OCI-LY3 (cell line): ENCODE results near the gene ALG3.

Experiments used
- H2AFZ ChIP-seq: fragments of 200-600, 300-600 bp; shearing (Covaris generic); 2 replicates; pipeline ENCODE4 v1.6.0; 2014; ENCODE audit warnings: antibody characterized with exemption, low read depth, low read length
- H3K27ac ChIP-seq: fragments of 200-600, 300-600 bp; sonication (generic); 2 replicates; pipeline ENCODE4 v1.5.1; 2014; ENCODE audit warnings: mild to moderate bottlenecking, low read length, moderate library complexity, mixed read lengths
- H3K27me3 ChIP-seq: fragments of 200-600, 300-600 bp; sonication (generic); 2 replicates; pipeline ENCODE4 v1.6.1; 2014; ENCODE audit warnings: low read depth, low read length, mixed read lengths
- H3K36me3 ChIP-seq: fragments of 200-600, 300-600 bp; sonication (generic); replicated peaks from 2 replicates; pipeline ENCODE3; 2014; ENCODE audit warnings: low read depth, low read length, mixed read lengths
- H3K4me1 ChIP-seq: fragments of 300-600, 200-600 bp; sonication (generic); 2 replicates; pipeline ENCODE4 v1.6.1; 2014; ENCODE audit warnings: low read length, mixed read lengths
- H3K4me2 ChIP-seq: fragments of 200-600, 300-600 bp; sonication (generic); 2 replicates; pipeline ENCODE4 v1.6.1; 2014; ENCODE audit warnings: low read length, mixed read lengths
- H3K4me3 ChIP-seq: fragments of 300-600, 200-600 bp; sonication (generic); 2 replicates; pipeline ENCODE4 v1.5.1; 2014; ENCODE audit warnings: antibody characterized with exemption, mild to moderate bottlenecking, low read length, moderate library complexity
- H3K79me2 ChIP-seq: fragments of 300-600, 200-600 bp; shearing (Covaris generic); 2 replicates; pipeline ENCODE4 v1.6.1; 2014; ENCODE audit warnings: mild to moderate bottlenecking, low read length, mixed read lengths
- H3K9ac ChIP-seq: fragments of 300-600, 200-600 bp; shearing (Covaris generic); 2 replicates; pipeline ENCODE4 v1.6.0; 2014; ENCODE audit warnings: mild to moderate bottlenecking, low read length, moderate library complexity
- H3K9me3 ChIP-seq: fragments of 200-600, 300-600 bp; shearing (Covaris generic); 2 replicates; pipeline ENCODE4 v1.6.1; 2014; ENCODE audit warnings: low read length, mixed read lengths; ENCODE audit not compliant: insufficient read depth
- H4K20me1 ChIP-seq: fragments of 200-600, 300-600 bp; sonication (generic); 2 replicates; pipeline ENCODE4 v1.6.1; 2016; ENCODE audit warnings: low read length, mixed read lengths; ENCODE audit not compliant: insufficient read depth
- EZH2phosphoT487 ChIP-seq: fragments of 200-600 bp; shearing (Covaris generic); IDR thresholded peaks from 2 replicates; pipeline ENCODE4 v1.6.1; 2018; ENCODE audit warnings: antibody characterized with exemption, mixed run types, low read depth
- TF ChIP-seq, protein P1 (sequence below): fragments of 200-600, 300-600 bp; sonication (generic); IDR thresholded peaks from 2 replicates; pipeline ENCODE4 v1.5.1; 2014; ENCODE audit warnings: antibody characterized with exemption, low read length, low read depth

ALG3 gene

DNA sequence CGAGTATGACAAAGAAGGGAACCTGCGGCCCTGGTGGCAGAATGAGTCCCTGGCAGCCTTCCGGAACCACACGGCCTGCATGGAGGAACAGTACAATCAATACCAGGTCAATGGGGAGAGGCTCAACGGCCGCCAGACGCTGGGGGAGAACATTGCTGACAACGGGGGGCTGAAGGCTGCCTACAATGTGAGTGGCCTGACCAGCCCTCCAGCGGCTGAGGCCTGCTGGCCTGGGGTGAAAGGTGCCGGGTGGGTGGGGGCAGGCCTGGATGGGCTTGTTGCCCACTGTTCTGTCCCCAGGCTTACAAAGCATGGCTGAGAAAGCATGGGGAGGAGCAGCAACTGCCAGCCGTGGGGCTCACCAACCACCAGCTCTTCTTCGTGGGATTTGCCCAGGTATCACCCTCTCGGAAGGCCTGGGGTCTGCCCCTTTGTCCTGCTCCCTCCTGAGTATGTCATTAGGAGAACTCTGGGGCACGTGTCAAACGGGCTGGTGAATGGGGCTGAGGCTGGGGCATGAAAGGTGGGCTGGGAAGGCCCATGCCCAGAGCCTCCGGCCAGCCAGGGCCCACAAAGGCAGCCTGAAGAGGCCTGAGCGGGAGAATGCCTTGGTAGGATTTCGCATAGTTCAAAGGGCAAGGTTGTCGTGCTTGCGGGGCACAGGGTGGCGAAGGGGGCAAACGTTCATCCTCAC, 42.4 kb upstream of the ALG3 start:
- H3K27ac ChIP-seq, result no peak overlapping the region
- no peaks in the 10 kb centered on the region for H3K36me3 ChIP-seq
- H3K9ac ChIP-seq, result no peak overlapping the region
- H3K79me2 ChIP-seq, result no peaks in the 10 kb centered on the region
- no peaks in the 10 kb centered on the region for H3K4me1 ChIP-seq
- H3K27me3 ChIP-seq, result peaks cover 4% of the 10 kb centered on the region
- H3K4me3 ChIP-seq, result no peak overlapping the region
- H3K9me3 ChIP-seq, result no peaks in the 10 kb centered on the region
- no peaks in the 10 kb centered on the region for H4K20me1 ChIP-seq
- no peak for TF ChIP-seq EZH2phosphoT487
- TF ChIP-seq, protein P1, sequence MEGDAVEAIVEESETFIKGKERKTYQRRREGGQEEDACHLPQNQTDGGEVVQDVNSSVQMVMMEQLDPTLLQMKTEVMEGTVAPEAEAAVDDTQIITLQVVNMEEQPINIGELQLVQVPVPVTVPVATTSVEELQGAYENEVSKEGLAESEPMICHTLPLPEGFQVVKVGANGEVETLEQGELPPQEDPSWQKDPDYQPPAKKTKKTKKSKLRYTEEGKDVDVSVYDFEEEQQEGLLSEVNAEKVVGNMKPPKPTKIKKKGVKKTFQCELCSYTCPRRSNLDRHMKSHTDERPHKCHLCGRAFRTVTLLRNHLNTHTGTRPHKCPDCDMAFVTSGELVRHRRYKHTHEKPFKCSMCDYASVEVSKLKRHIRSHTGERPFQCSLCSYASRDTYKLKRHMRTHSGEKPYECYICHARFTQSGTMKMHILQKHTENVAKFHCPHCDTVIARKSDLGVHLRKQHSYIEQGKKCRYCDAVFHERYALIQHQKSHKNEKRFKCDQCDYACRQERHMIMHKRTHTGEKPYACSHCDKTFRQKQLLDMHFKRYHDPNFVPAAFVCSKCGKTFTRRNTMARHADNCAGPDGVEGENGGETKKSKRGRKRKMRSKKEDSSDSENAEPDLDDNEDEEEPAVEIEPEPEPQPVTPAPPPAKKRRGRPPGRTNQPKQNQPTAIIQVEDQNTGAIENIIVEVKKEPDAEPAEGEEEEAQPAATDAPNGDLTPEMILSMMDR, result no peak
- H3K4me2 ChIP-seq, result no peak overlapping the region
- no peak overlapping the region for H2AFZ ChIP-seq

GRCh38 chr3:184290331-184290730, 41.6 kb upstream of the ALG3 start:
- Histone ChIP-seq H3K27ac (no peak overlapping the region), H3K79me2 (no peaks in the 10 kb centered on the region), H2AFZ (no peak overlapping the region), H3K9me3 (no peaks in the 10 kb centered on the region), H3K27me3 (peaks cover 4% of the 10 kb centered on the region), H3K36me3 (no peaks in the 10 kb centered on the region), H3K4me3 (no peak overlapping the region), H4K20me1 (no peaks in the 10 kb centered on the region), H3K9ac (no peak overlapping the region), H3K4me2 (no peak overlapping the region), H3K4me1 (no peaks in the 10 kb centered on the region)
- TF ChIP-seq, protein P1, result no peak
- TF ChIP-seq EZH2phosphoT487, result no peak

- Histone ChIP-seq H3K79me2 (no peaks in the 10 kb centered on the region), H3K4me3 (peak overlapping the region; percentile 69), H3K27ac (no peak overlapping the region), H3K9ac (0 out of 2 replicates have a peak overlapping the region, but pooled peaks have one; percentile 28), H4K20me1 (no peaks in the 10 kb centered on the region), H3K36me3 (no peaks in the 10 kb centered on the region), H3K4me1 (peaks cover 3% of the 10 kb centered on the region), H3K4me2 (peak overlapping the region; percentile 72), H2AFZ (peak overlapping the region; percentile 79), H3K27me3 (peaks cover 4% of the 10 kb centered on the region), H3K9me3 (no peaks in the 10 kb centered on the region)
- TF ChIP-seq, protein P1, result peak; percentile 97
- no peak for TF ChIP-seq EZH2phosphoT487
Observed at GRCh38 chr3:184289426-184289938, 40.7 kb upstream of the ALG3 start.

GRCh38 chr3:184284696-184285095, 35.9 kb upstream of the ALG3 start:
- no peaks in the 10 kb centered on the region for H3K9me3 ChIP-seq
- no peaks in the 10 kb centered on the region for H3K79me2 ChIP-seq

More at GRCh38 chr3:184284696-184285095, 35.9 kb upstream of the ALG3 start:
- peak overlapping the region; percentile 16; the same call in 1 of the 2 replicates for H2AFZ ChIP-seq
- no peaks in the 10 kb centered on the region for H3K36me3 ChIP-seq
- no peaks in the 10 kb centered on the region for H4K20me1 ChIP-seq
- H3K4me2 ChIP-seq, result peak overlapping the region; percentile 46
- H3K27me3 ChIP-seq, result peaks cover 4% of the 10 kb centered on the region; the same call in 1 of the 2 replicates
- peaks cover 5% of the 10 kb centered on the region for H3K4me1 ChIP-seq
- no peak for TF ChIP-seq EZH2phosphoT487
- TF ChIP-seq, protein P1, result peak; percentile 55
- no peak overlapping the region for H3K4me3 ChIP-seq
- no peak overlapping the region for H3K9ac ChIP-seq
- H3K27ac ChIP-seq, result no peak overlapping the region
